A549 (cell line): Measurements from ENCODE around the gene DUSP11. TPM values are rescaled to one million over a fixed set of nuclear protein-coding genes. Genes with fewer than 3 reads are reported as not detected.

Experiments used
- ATOH8 ChIP-seq: fragments of 250-450 bp; sonication (Bioruptor Pico); IDR thresholded peaks from 2 replicates; pipeline ENCODE4 v1.5.0; 2020; ENCODE audit warnings: low read depth, mild to moderate bottlenecking, moderate library complexity
- CBX2 ChIP-seq: fragments of 200-600 bp; sonication (generic); IDR thresholded peaks from 2 replicates; pipeline ENCODE4 v1.6.1; 2016; ENCODE audit warnings: low read depth, mild to moderate bottlenecking, borderline replicate concordance
- CHD2 ChIP-seq: fragments of 150-350 bp; IDR thresholded peaks from 2 replicates; pipeline ENCODE4 v1.6.1; 2014; ENCODE audit warnings: low read length; ENCODE audit not compliant: partially characterized antibody
- CHD4 ChIP-seq: fragments of 200-600 bp; sonication (generic); IDR thresholded peaks from 2 replicates; pipeline ENCODE4 v1.6.1; 2016; ENCODE audit warnings: antibody characterized with exemption, mild to moderate bottlenecking, borderline replicate concordance
- E2F6 ChIP-seq: IDR thresholded peaks from 2 replicates; pipeline ENCODE4 v1.6.1; 2012; ENCODE audit warnings: low read depth, borderline replicate concordance
- ELK1 ChIP-seq: fragments of 150-350 bp; IDR thresholded peaks from 2 replicates; pipeline ENCODE4 v1.6.1; 2014; ENCODE audit warnings: low read depth, mild to moderate bottlenecking, low read length
- HES2 ChIP-seq: fragments of >200 bp; sonication (Bioruptor Twin); formaldehyde crosslinking; IDR thresholded peaks from 2 replicates; pipeline ENCODE4 v1.6.1; 2016
- HOXB5 ChIP-seq: fragments of 250-450 bp; sonication (Bioruptor Pico); IDR thresholded peaks from 2 replicates; pipeline ENCODE4 v1.5.0; 2020; ENCODE audit warnings: mild to moderate bottlenecking, moderate library complexity
- JUNB ChIP-seq: fragments of >200 bp; sonication (Bioruptor Twin); formaldehyde crosslinking; IDR thresholded peaks from 2 replicates; pipeline ENCODE4 v1.6.1; 2016
- KDM1A ChIP-seq: fragments of 200-600 bp; sonication (generic); IDR thresholded peaks from 2 replicates; pipeline ENCODE4 v1.6.1; 2016; ENCODE audit warnings: low read depth, mild to moderate bottlenecking
- MAX ChIP-seq: IDR thresholded peaks from 2 replicates; pipeline ENCODE4 v1.6.1; 2012
- MAZ ChIP-seq: fragments of 150-350 bp; IDR thresholded peaks from 2 replicates; pipeline ENCODE4 v1.6.1; 2014; ENCODE audit warnings: antibody characterized with exemption, low read depth, low read length, borderline replicate concordance
- NPAS2 ChIP-seq: fragments of 250-450 bp; sonication (Bioruptor Pico); IDR thresholded peaks from 2 replicates; pipeline ENCODE4 v1.8.0; 2022; ENCODE audit warnings: mild to moderate bottlenecking, moderate library complexity, borderline replicate concordance
- NR3C1 ChIP-seq: fragments of >200 bp; sonication (Bioruptor Twin); formaldehyde crosslinking; IDR thresholded peaks from 3 replicates; pipeline ENCODE4 v1.6.1; 2017
- PBX3 ChIP-seq: IDR thresholded peaks from 2 replicates; pipeline ENCODE4 v1.6.1; 2012
- PHF8 ChIP-seq: fragments of 200-600 bp; sonication (generic); IDR thresholded peaks from 2 replicates; pipeline ENCODE4 v1.6.1; 2016; ENCODE audit warnings: low read depth, mild to moderate bottlenecking, antibody characterized with exemption, moderate library complexity, borderline replicate concordance
- POLR2A ChIP-seq: IDR thresholded peaks from 2 replicates; pipeline ENCODE4 v1.6.1; 2012; ENCODE audit warnings: mild to moderate bottlenecking, low read length
- RAD21 ChIP-seq, 2 experiments: fragments of >200 bp in 1 of 2; sonication (Bioruptor Twin) in 1 of 2; formaldehyde crosslinking in 1 of 2; IDR thresholded peaks in 1 of 2; conservative IDR thresholded peaks in 1 of 2; 2 replicates in 1 of 2; 3 replicates in 1 of 2; pipeline ENCODE4 v1.6.1; 2012 to 2018; ENCODE audit warnings: inconsistent platforms in 1 of 2
- RCOR1 ChIP-seq: fragments of 150-350 bp; IDR thresholded peaks from 2 replicates; pipeline ENCODE4 v1.6.1; 2014; ENCODE audit warnings: antibody characterized with exemption, low read length, low read depth
- REST ChIP-seq: fragments of 200-600 bp; sonication (generic); IDR thresholded peaks from 2 replicates; pipeline ENCODE4 v1.6.1; 2016; ENCODE audit warnings: antibody characterized with exemption, mild to moderate bottlenecking, moderate library complexity
- RFX5 ChIP-seq: fragments of 450-650 bp; IDR thresholded peaks from 2 replicates; pipeline ENCODE4 v1.7.1; 2014; ENCODE audit warnings: antibody characterized with exemption, mild to moderate bottlenecking, moderate library complexity
- RNF2 ChIP-seq: fragments of 200-600 bp; sonication (generic); IDR thresholded peaks from 2 replicates; pipeline ENCODE4 v1.6.1; 2016; ENCODE audit warnings: low read depth, mild to moderate bottlenecking, antibody characterized with exemption, moderate library complexity, borderline replicate concordance
- TFCP2L1 ChIP-seq: fragments of 250-450 bp; sonication (Bioruptor Pico); IDR thresholded peaks from 2 replicates; pipeline ENCODE4 v1.5.0; 2021; ENCODE audit warnings: mild to moderate bottlenecking
- TP53 ChIP-seq: fragments of 250-450 bp; sonication (Bioruptor Pico); IDR thresholded peaks from 2 replicates; pipeline ENCODE4 v1.5.0; 2021; ENCODE audit warnings: mild to moderate bottlenecking, moderate library complexity
- ZC3H11A ChIP-seq: fragments of 450-650 bp; IDR thresholded peaks from 2 replicates; pipeline ENCODE4 v1.6.1; 2014; ENCODE audit warnings: antibody characterized with exemption, mild to moderate bottlenecking
- ZFP36 ChIP-seq: fragments of 450-650 bp; IDR thresholded peaks from 2 replicates; pipeline ENCODE4 v1.6.1; 2014; ENCODE audit warnings: borderline replicate concordance; ENCODE audit not compliant: partially characterized antibody
- ZNF302 ChIP-seq: fragments of 250-450 bp; sonication (Bioruptor Pico); IDR thresholded peaks from 2 replicates; pipeline ENCODE4 v1.9.0; 2021; ENCODE audit warnings: inconsistent platforms, mild to moderate bottlenecking, moderate library complexity
- polyA plus RNA-seq, 4 experiments: library from polyadenylated mRNA; depleted of rRNA in 3 of 4; stranded (reverse); fragments of >200 nt; fragmentation: RNase III in 1 of 4; extraction: RNeasy Plus Mini Kit Qiagen cat#74134 plus additional on column Dnase treatment in 1 of 4; gene quantifications; 2 replicates in 3 of 4; 3 replicates in 1 of 4; pipeline ENCODE4 v1.2.3, GENCODE V29; 2011 to 2017

Gene DUSP11
- polyA plus RNA-seq, 2 of the 4 experiments (the other 2 are of a cell fraction): 26.2 to 54.8 TPM

GRCh38 chr2:73828818-73829570, 49.1 kb upstream of the DUSP11 start, which contains the start of gene STAMBP (continued):
- TF ChIP-seq ZFP36: no peak
- peak; percentile 47; the same call in 1 of the 2 replicates for TF ChIP-seq E2F6
- TF ChIP-seq MAX: peak; percentile 87
- no peak for TF ChIP-seq RAD21 (conservative IDR thresholded peaks at IDR 0.05 in 1 of 2, IDR thresholded peaks at IDR 0.05 in 1 of 2)
- no peak for TF ChIP-seq NPAS2 (CRISPR knock-in tag)
- TF ChIP-seq RFX5: no peak
- TF ChIP-seq NR3C1: no peak
- TF ChIP-seq ATOH8 (CRISPR knock-in tag): no peak
- TF ChIP-seq KDM1A: no peak
- no peak for TF ChIP-seq RCOR1
- TF ChIP-seq ZC3H11A: no peak
- no peak; the same call in 1 of the 2 replicates for TF ChIP-seq HOXB5 (CRISPR knock-in tag)
- no peak for TF ChIP-seq ZNF302 (CRISPR knock-in tag)
- TF ChIP-seq REST: no peak; the same call in 1 of the 2 replicates
- TF ChIP-seq CBX2: no peak
- 0 out of 2 replicates have a peak, but pooled peaks have one; percentile 66 for TF ChIP-seq TFCP2L1 (CRISPR knock-in tag)
- no peak for TF ChIP-seq MAZ
- TF ChIP-seq HES2: no peak
- peak; percentile 80 for TF ChIP-seq TP53 (CRISPR knock-in tag)
- TF ChIP-seq PHF8: peak; percentile 97
- TF ChIP-seq PBX3: peak; percentile 74
- no peak for TF ChIP-seq RNF2
- TF ChIP-seq JUNB: no peak
- no peak for TF ChIP-seq CHD4
- TF ChIP-seq POLR2A: peak; percentile 83
- TF ChIP-seq CHD2: no peak
- no peak for TF ChIP-seq ELK1
